SU-DHL-6 (cell line): ENCODE results near the gene COQ8A.

Source experiments
- EZH2phosphoT487 ChIP-seq: fragments of 200-600 bp; sonication (generic), shearing (Covaris generic); conservative IDR thresholded peaks from 2 replicates; pipeline ENCODE4 v1.6.1; 2018; ENCODE audit warnings: mild to moderate bottlenecking, antibody characterized with exemption, low read length, moderate library complexity, mixed read lengths
- TF ChIP-seq, protein P1 (sequence below): fragments of 200-600 bp; sonication (generic); IDR thresholded peaks from one replicate; pipeline ENCODE4 v1.5.1; 2017; ENCODE audit warnings: antibody characterized with exemption, mild to moderate bottlenecking, low read length, moderate library complexity; ENCODE audit not compliant: insufficient read depth, poor library complexity, severe bottlenecking

DNA sequence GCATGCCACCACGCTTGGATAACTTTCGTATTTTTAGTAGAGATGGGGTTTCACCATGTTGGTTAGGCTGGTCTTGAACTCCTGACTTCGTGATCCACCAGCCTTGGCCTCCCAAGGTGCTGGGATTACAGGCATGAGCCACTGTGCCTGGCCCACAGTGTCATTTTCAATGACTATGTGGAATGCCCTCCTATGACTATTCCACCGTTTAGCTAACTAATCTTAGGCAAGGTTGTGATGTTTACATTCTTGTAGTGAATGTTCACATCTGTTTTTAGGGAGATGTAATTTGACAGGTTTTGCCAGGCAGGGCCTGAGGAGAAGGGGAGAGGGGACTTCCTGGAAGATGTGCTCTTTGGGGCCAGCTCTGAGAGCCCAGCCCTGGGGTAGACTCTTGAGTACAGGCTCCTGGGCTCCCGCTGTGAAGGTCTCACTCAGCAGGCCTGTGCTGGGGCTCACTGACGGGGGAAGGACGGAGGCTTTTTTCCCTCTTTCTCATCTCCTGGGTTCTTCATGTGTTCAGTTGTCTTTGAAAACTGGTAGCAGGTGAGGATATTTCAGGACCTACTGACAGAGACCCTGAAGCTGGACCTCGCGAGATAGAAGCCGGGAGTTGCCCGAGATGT is 13.2 kb downstream of the COQ8A start:
- TF ChIP-seq, protein P1, sequence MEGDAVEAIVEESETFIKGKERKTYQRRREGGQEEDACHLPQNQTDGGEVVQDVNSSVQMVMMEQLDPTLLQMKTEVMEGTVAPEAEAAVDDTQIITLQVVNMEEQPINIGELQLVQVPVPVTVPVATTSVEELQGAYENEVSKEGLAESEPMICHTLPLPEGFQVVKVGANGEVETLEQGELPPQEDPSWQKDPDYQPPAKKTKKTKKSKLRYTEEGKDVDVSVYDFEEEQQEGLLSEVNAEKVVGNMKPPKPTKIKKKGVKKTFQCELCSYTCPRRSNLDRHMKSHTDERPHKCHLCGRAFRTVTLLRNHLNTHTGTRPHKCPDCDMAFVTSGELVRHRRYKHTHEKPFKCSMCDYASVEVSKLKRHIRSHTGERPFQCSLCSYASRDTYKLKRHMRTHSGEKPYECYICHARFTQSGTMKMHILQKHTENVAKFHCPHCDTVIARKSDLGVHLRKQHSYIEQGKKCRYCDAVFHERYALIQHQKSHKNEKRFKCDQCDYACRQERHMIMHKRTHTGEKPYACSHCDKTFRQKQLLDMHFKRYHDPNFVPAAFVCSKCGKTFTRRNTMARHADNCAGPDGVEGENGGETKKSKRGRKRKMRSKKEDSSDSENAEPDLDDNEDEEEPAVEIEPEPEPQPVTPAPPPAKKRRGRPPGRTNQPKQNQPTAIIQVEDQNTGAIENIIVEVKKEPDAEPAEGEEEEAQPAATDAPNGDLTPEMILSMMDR: no peak
- no peak for TF ChIP-seq EZH2phosphoT487
